ENCODE results near the gene PRR22.

GRCh38 chr19:5775668-5776309, 8.8 kb downstream of the PRR22 start:
- TF ChIP-seq, protein P1, sequence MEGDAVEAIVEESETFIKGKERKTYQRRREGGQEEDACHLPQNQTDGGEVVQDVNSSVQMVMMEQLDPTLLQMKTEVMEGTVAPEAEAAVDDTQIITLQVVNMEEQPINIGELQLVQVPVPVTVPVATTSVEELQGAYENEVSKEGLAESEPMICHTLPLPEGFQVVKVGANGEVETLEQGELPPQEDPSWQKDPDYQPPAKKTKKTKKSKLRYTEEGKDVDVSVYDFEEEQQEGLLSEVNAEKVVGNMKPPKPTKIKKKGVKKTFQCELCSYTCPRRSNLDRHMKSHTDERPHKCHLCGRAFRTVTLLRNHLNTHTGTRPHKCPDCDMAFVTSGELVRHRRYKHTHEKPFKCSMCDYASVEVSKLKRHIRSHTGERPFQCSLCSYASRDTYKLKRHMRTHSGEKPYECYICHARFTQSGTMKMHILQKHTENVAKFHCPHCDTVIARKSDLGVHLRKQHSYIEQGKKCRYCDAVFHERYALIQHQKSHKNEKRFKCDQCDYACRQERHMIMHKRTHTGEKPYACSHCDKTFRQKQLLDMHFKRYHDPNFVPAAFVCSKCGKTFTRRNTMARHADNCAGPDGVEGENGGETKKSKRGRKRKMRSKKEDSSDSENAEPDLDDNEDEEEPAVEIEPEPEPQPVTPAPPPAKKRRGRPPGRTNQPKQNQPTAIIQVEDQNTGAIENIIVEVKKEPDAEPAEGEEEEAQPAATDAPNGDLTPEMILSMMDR (IDR thresholded peaks at IDR 0.05; ENCODE audit: poor library complexity), result no peak
- TF ChIP-seq EZH2phosphoT487 (IDR thresholded peaks at IDR 0.05; ENCODE audit: low read depth, severe bottlenecking, unreplicated experiment), result no peak

Data from hepatocyte (in vitro differentiated cells).